ENCODE results near the gene ZMIZ1.
A peak's percentile ranks its signal among the peaks of the same experiment; 100 is the strongest.

Gene ZMIZ1

GRCh38 chr10:79066411-79067240 lies 2.1 kb upstream of the ZMIZ1 start:
- DNase-seq: peak; percentile 61

GRCh38 chr10:79067241-79068202 lies 1.2 kb upstream of the ZMIZ1 start:
- DNase-seq: peak; percentile 70

- DNase-seq: no peak
Measured at GRCh38 chr10:79068203-79068561, 584 bp upstream of the ZMIZ1 start.

- no peak for DNase-seq
Measured at GRCh38 chr10:79069325-79070080, 737 bp downstream of the ZMIZ1 start.

- DNase-seq: no peak
Measured at GRCh38 chr10:79070081-79070605, 1.4 kb downstream of the ZMIZ1 start.

GRCh38 chr10:79070606-79071395 lies 2.0 kb downstream of the ZMIZ1 start:
- peak; percentile 79 for DNase-seq

GRCh38 chr10:79071396-79071923 lies 2.7 kb downstream of the ZMIZ1 start:
- no peak for DNase-seq

GRCh38 chr10:79072041-79072441 lies 3.3 kb downstream of the ZMIZ1 start:
- DNase-seq: no peak

- no peak for DNase-seq
Measured at GRCh38 chr10:79072994-79073645, 4.4 kb downstream of the ZMIZ1 start.

GRCh38 chr10:79073784-79074432 lies 5.1 kb downstream of the ZMIZ1 start:
- no peak for DNase-seq

- no peak for DNase-seq
Measured at GRCh38 chr10:79074732-79075131, 6.0 kb downstream of the ZMIZ1 start.

GRCh38 chr10:79075418-79075817 lies 6.7 kb downstream of the ZMIZ1 start:
- DNase-seq: no peak

GRCh38 chr10:79077488-79078173 lies 8.9 kb downstream of the ZMIZ1 start:
- DNase-seq: no peak

GRCh38 chr10:79078367-79079053 lies 9.7 kb downstream of the ZMIZ1 start:
- DNase-seq: no peak

GRCh38 chr10:79079054-79079397 lies 10.3 kb downstream of the ZMIZ1 start:
- no peak for DNase-seq

- no peak for DNase-seq
Measured at GRCh38 chr10:79079490-79080355, 11.0 kb downstream of the ZMIZ1 start.

GRCh38 chr10:79081353-79082034 lies 12.7 kb downstream of the ZMIZ1 start:
- DNase-seq: peak; percentile 18

- no peak for DNase-seq
Measured at GRCh38 chr10:79082035-79082373, 13.2 kb downstream of the ZMIZ1 start.
